Spleen (tissue), 11 donors: ENCODE results near the gene DDIT4. TPM values are rescaled to one million over a fixed set of nuclear protein-coding genes. Genes with fewer than 3 reads are reported as not detected.
"Not testable (repeated sequence)": the region's sequence is repeated elsewhere in the genome, so short reads cannot be mapped to it uniquely, and the experiment has no call there.

Experiments
- DNase-seq: peaks from one replicate; pipeline ENCODE4 v3.0.0-alpha.2; 2020
- H3K27ac ChIP-seq, 8 donors: fragments of 200-600 bp; sonication (generic) in 7 of 8; 1 replicate in 4 of 8; 2 replicates in 4 of 8; pipeline versions ENCODE4 v1.5.0 to v1.8.0; 2016 to 2021; ENCODE audit warnings: inconsistent platforms in 4 of 8, mild to moderate bottlenecking in 4 of 8, moderate library complexity in 1 of 8
- H3K27me3 ChIP-seq, 7 donors: fragments of 200-600 bp; sonication (generic) in 6 of 7; replicated peaks in 1 of 7; 1 replicate in 4 of 7; 2 replicates in 3 of 7; pipeline versions ENCODE4 v1.5.0 to v1.8.0; 2016 to 2021; ENCODE audit warnings: inconsistent platforms in 3 of 7, mild to moderate bottlenecking in 1 of 7
- H3K36me3 ChIP-seq, 6 donors: fragments of 200-600 bp; sonication (generic) in 5 of 6; 1 replicate in 4 of 6; 2 replicates in 2 of 6; pipeline versions ENCODE4 v1.5.0 to v1.8.0; 2016 to 2021; ENCODE audit warnings: inconsistent platforms in 2 of 6
- H3K4me1 ChIP-seq, 6 donors: fragments of 200-600 bp; sonication (generic) in 5 of 6; 1 replicate in 3 of 6; 2 replicates in 3 of 6; pipeline versions ENCODE4 v1.5.0 to v1.8.0; 2016 to 2021; ENCODE audit warnings: inconsistent platforms in 3 of 6
- H3K4me3 ChIP-seq, 8 donors: fragments of 200-600 bp; sonication (generic) in 7 of 8; 1 replicate in 4 of 8; 2 replicates in 4 of 8; pipeline versions ENCODE4 v1.5.0 to v1.8.0; 2016 to 2021; ENCODE audit warnings: inconsistent platforms in 4 of 8, mild to moderate bottlenecking in 4 of 8, moderate library complexity in 2 of 8
- H3K9me3 ChIP-seq, 8 donors: fragments of 200-600 bp; sonication (generic) in 7 of 8; 1 replicate in 4 of 8; 2 replicates in 4 of 8; pipeline versions ENCODE4 v1.5.0 to v1.8.0; 2016 to 2021; ENCODE audit warnings: inconsistent platforms in 4 of 8
- CTCF ChIP-seq, 11 experiments: fragments of 200-600 bp in 7 of 11; fragments of 450-650 bp in 4 of 11; sonication (generic) in 4 of 11; IDR thresholded peaks in 8 of 11; conservative IDR thresholded peaks in 3 of 11; 1 replicate in 7 of 11; 2 replicates in 4 of 11; pipeline versions ENCODE4 v1.4.0 to v1.8.0; 2016 to 2021; ENCODE audit warnings: antibody characterized with exemption in 11 of 11, inconsistent platforms in 4 of 11, mild to moderate bottlenecking in 1 of 11
- POLR2A ChIP-seq, 3 donors: fragments of 450-650 bp; IDR thresholded peaks; one replicate each; pipeline ENCODE4 v1.5.1; 2017; ENCODE audit warnings: antibody characterized with exemption in 3 of 3, mild to moderate bottlenecking in 1 of 3
- POLR2AphosphoS5 ChIP-seq, 3 donors: sonication (generic); formaldehyde crosslinking; IDR thresholded peaks; one replicate each; pipeline ENCODE4 v1.5.1; 2017; ENCODE audit warnings: antibody characterized with exemption in 3 of 3
- WGBS, 5 donors: extraction: QIAGEN DNeasy Blood & Tissue Kit in 3 of 5; methylation state at CpG; one replicate each; pipeline versions ENCODE4 v1.1.5 to v1.1.7; 2013 to 2018; 5-methylcytosine and 5-hydroxymethylcytosine counted together
- intact Hi-C: fragments of 100-400 bp; cut with DNase I; formaldehyde crosslinking; loops from one replicate; pipeline ENCODE4 v1.15.0; 2023; ENCODE audit warnings: low total_unique reads
- polyA plus RNA-seq, 3 donors: library from polyadenylated mRNA; stranded (reverse); fragments of 200-250 nt; gene quantifications; one replicate each; pipeline ENCODE4 v1.2.1, GENCODE V29; 2013
- total RNA-seq, 7 donors: library from RNA; depleted of rRNA in 3 of 7; stranded (reverse); fragments of >200 nt in 3 of 7; fragmentation: NEBNext Ultra II Directional in 4 of 7; extraction: Animal tissue kit (Norgen Biotek cat#: 25700) in 4 of 7; gene quantifications; one replicate each; pipeline versions ENCODE4 v1.1.0 to v1.2.1, GENCODE V29; 2016 to 2021
- donor health status: healthy with polysubstance abuse.
- donor health status: DM: no; HTN: no; CAD: no; lungs with moderate emphysema.
- donor health status: DM: no; HTN: no; CAD: no.
- donor health status: Bipolar disorder and iron deficiency.
- donor health status: healthy.
- donor health status: DM: no; HTN: no; CAD: no.
- donor health status: DM: yes; HTN: yes; CAD: no.

DDIT4 gene
- total and polyA plus RNA-seq, 10 donors: 99.3 to 308 (median 228) TPM

- 81 to 94% (median 92%) methylated on average over 2 to 4 of the region's 4 CpGs for WGBS, 5 donors
- H3K4me3 ChIP-seq: no peak overlapping the region
- no peaks in the 10 kb centered on the region for H3K9me3 ChIP-seq
- peaks cover 4 to 58% (median 16%) of the 10 kb centered on the region in 6 donors for H3K4me1 ChIP-seq
- intact Hi-C loops: no loop called here
- H3K27ac ChIP-seq: no peak overlapping the region
- no peaks in the 10 kb centered on the region for H3K36me3 ChIP-seq
- H3K27me3 ChIP-seq: no peaks in the 10 kb centered on the region
- no peak for DNase-seq
- TF ChIP-seq CTCF (IDR thresholded peaks at IDR 0.05 in 8 of 11, conservative IDR thresholded peaks at IDR 0.05 in 3 of 11) (no peak), POLR2AphosphoS5 (IDR thresholded peaks at IDR 0.05) (no peak), POLR2A (IDR thresholded peaks at IDR 0.05) (no peak)
Measured at GRCh38 chr10:72291019-72291532, 17.4 kb downstream of the DDIT4 start.

- no peaks in the 10 kb centered on the region for H3K27me3 ChIP-seq
- no peaks in the 10 kb centered on the region for H3K9me3 ChIP-seq
- no peak overlapping the region for H3K4me3 ChIP-seq
- intact Hi-C loops: no loop called here
- peaks cover 15 to 58% (median 21%) of the 10 kb centered on the region in 6 donors for H3K4me1 ChIP-seq
- DNase-seq: no peak
- peak overlapping the region in 2 of 8 donors; percentile 27 to 43 for H3K27ac ChIP-seq
- H3K36me3 ChIP-seq: no peaks in the 10 kb centered on the region
- TF ChIP-seq POLR2AphosphoS5 (IDR thresholded peaks at IDR 0.05) (no peak), POLR2A (IDR thresholded peaks at IDR 0.05) (no peak), CTCF (IDR thresholded peaks at IDR 0.05 in 8 of 11, conservative IDR thresholded peaks at IDR 0.05 in 3 of 11) (no peak)
- 63 to 77% (median 73%) methylated on average over 5 to 6 of the region's 6 CpGs for WGBS, 5 donors
Measured at GRCh38 chr10:72292223-72292691, 18.5 kb downstream of the DDIT4 start.

GRCh38 chr10:72295330-72295910, 21.7 kb downstream of the DDIT4 start:
- no peaks in the 10 kb centered on the region for H3K9me3 ChIP-seq
- H3K27me3 ChIP-seq: no peaks in the 10 kb centered on the region
- intact Hi-C loops: no loop called here
- DNase-seq: no peak
- H3K36me3 ChIP-seq: no peaks in the 10 kb centered on the region
- H3K27ac ChIP-seq: peak overlapping the region in 6 of 8 donors; percentile 32 to 100 (median 99)
- 81 to 92% (median 89%) methylated on average over 8 of the region's 8 CpGs for WGBS, 5 donors
- H3K4me3 ChIP-seq: no peak overlapping the region
- TF ChIP-seq POLR2AphosphoS5 (IDR thresholded peaks at IDR 0.05) (no peak), CTCF (IDR thresholded peaks at IDR 0.05 in 8 of 11, conservative IDR thresholded peaks at IDR 0.05 in 3 of 11) (no peak), POLR2A (IDR thresholded peaks at IDR 0.05) (no peak)
- H3K4me1 ChIP-seq: peaks cover 21 to 78% (median 35%) of the 10 kb centered on the region in 6 donors

GRCh38 chr10:72296829-72297280, 23.1 kb downstream of the DDIT4 start:
- intact Hi-C loops, H3K36me3 ChIP-seq, H3K27me3 ChIP-seq, H3K9me3 ChIP-seq, DNase-seq: not testable (repeated sequence)
- peak overlapping the region; percentile 94 to 100 (median 98) for H3K27ac ChIP-seq
- H3K4me1 ChIP-seq: peaks cover 21 to 74% (median 35%) of the 10 kb centered on the region in 6 donors
- WGBS, 5 donors: 41 to 53% (median 51%) methylated on average over 19 of the region's 19 CpGs
- TF ChIP-seq CTCF (IDR thresholded peaks at IDR 0.05 in 8 of 11, conservative IDR thresholded peaks at IDR 0.05 in 3 of 11): peak in 1 of 11 experiments; percentile 1
- peak overlapping the region in 5 of 8 donors; percentile 25 to 75 (median 53) for H3K4me3 ChIP-seq
